Kidney capillary endothelial cell (primary cell): ENCODE results near the gene CNTNAP2.

Experiments used
- DNase-seq: peaks from one replicate; pipeline ENCODE4 v3.0.0-alpha.2; 2018; ENCODE audit warnings: low spot score

The CNTNAP2 gene

GRCh38 chr7:148348466-148348865 is 2231.9 kb downstream of the CNTNAP2 start:
- no peak for DNase-seq

- no peak for DNase-seq
These were observed 2239.7 kb downstream of the CNTNAP2 start for GRCh38 chr7:148356303-148356702.

- DNase-seq = no peak
These were observed 2245.9 kb downstream of the CNTNAP2 start for GRCh38 chr7:148362541-148362940.

DNA sequence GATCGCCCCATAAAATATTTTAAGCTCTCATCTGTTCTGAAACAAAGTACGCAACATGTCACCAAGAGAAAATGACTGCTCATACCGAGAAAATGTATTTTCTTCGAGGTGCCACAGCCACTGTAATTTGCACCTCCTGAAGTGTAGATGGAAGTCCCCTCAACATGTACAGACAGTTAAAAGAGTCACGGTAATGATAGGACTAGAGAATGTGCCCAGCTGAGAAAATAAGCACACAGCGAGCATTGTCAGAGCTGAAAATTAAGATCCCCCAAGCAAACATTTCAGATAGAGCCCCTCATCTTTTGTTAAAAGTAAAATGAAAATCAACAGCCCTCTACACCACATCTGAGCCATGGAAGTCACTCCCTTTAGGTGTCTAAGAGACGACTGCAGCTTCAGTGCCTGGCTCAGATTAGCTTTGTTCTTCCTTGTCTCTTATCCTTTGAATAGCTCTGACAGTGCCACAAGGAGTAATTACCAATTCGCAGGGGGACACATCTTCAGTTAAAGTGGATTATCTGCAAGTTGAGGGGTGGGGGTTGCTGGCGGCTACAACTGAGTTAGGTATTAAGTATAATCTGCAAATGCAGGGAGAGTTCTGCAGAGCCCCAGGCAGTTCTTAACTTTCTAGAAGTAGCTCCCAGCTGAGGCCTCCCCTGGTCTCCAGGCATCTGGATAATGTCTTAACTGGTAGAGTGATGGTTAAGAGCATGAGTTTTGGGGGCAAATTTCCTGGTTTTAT is 2251.3 kb downstream of the CNTNAP2 start:
- DNase-seq = no peak

- DNase-seq = no peak
These were observed 2252.0 kb downstream of the CNTNAP2 start for GRCh38 chr7:148368562-148368961.

- DNase-seq = no peak
These were observed 2254.8 kb downstream of the CNTNAP2 start for GRCh38 chr7:148371280-148371937.

DNA sequence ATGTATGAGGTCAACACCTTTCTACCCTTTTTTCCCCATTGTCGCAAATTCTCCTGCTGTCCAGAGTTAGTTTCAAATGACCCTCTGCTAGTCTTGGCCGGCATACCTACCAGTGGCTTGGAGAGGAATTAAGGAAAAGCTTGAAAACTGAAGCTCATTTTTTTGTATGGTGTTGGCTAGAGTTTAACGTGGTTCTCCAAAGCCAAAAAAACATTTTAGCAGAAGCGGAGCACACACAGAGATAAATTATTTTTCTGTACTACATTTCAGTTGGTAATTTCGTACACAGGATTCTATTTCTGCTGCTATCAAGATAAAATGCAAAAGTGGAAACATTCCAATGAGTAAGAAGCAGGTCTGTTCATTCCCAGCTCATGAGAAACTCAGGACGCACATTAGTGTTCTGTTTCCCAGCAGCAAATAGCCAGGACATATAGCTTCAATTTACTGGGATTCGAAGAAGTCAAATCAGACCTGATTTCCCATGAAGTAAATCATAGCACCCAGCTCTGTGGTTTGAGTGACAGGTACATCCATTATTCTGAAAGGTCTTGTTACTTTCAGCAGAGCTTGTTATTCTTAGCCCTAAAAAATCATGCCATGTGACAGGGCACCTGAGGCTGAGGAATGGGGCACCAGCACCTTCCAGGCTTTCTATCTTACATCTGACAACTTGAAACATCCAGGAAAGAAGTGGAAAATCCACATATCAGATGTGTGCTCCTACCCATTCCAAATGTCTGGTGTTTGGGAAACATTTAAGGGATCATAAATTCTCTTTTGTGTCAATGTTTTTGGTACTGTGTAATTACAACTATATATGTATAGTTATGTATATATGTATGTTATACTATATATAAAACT is 2258.0 kb downstream of the CNTNAP2 start:
- DNase-seq = no peak

- DNase-seq = no peak
These were observed 2263.1 kb downstream of the CNTNAP2 start for GRCh38 chr7:148379677-148380076.

DNA sequence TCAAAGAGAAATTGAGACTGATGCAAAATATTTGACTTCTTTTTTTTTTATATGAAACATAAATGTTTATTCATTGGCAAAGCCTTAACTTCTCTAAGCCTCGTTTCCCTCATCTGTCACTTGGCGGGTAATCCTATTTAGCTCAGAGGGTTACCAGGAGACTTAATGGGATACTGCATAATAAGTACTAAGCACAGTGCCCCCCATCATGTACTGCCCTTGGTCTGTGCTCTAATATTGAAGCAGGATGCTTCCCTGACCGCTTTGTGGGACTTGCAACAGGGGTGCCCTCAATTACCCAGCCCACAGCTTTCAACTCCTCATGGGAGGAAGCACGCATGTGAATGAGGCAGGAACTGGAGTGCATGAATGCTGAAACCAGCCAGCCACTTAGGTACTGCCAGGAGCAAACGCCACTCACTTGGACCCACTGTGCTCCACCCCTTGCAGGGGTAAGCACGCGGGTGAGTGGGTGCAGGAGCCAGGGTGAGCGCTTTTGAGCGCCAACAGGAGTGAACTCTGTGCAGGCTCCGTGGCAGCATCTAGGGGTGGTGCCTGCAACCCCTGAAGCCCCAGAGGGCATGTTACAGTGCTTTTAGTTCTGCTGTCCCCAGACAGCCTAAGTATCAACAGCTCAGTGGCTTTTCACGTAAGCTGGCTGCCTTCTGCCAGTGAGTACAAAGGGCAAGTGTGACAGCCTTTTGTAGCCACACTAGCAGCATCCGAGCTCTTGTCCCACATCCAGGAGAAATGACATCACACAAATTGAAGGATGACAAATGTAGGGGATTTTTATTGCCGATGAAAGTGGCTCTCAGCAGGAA is 2264.2 kb downstream of the CNTNAP2 start:
- DNase-seq = no peak

- no peak for DNase-seq
These were observed 2266.0 kb downstream of the CNTNAP2 start for GRCh38 chr7:148382596-148382995.

DNA sequence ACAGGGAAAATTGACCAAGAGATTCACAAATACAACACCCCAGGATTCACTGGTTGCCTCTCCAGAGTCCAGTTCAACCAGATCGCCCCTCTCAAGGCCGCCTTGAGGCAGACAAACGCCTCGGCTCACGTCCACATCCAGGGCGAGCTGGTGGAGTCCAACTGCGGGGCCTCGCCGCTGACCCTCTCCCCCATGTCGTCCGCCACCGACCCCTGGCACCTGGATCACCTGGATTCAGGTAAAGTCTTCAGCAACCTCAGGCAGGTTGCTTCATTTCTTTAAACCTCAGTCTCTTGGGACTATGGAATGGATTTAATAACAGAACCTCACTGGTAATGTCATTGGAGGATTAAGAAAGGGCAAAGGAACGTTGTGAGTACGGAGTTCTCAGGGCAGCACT is 2267.1 kb downstream of the CNTNAP2 start:
- no peak for DNase-seq

DNA sequence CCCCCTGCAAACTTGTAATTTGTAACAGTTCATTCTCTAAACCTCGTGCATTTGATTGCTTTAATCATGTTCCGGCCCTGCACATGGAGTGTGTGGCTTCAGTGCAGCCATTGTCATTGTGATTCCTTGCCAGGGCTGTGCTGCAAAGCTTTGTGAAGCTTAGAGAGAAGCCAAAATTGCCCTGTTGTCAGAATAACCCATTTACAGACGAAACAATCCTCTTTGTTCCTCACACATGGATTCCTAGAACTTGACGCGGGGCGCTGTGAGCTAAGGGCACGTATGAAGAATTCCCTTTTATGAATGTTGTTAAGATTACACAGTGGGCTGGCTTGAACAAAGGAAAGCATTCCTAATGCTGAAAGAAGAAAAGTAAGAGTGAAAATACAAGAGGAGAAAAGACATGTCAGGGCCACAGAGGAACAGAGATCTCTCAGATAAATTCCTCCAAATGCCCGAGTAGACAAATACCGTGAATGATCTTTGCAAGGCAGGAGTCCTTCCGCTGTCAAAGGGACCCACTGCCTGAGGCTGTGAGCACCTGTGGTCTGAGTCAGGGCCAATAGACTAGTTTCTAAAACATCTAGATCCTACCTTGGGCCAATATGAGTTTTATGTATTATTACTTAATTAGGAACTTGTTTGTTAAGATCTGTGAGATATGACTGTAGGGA is 2268.5 kb downstream of the CNTNAP2 start:
- DNase-seq = no peak

- no peak for DNase-seq
These were observed 2273.8 kb downstream of the CNTNAP2 start for GRCh38 chr7:148390381-148390780.

- no peak for DNase-seq
These were observed 2275.0 kb downstream of the CNTNAP2 start for GRCh38 chr7:148391591-148391990.

- DNase-seq = no peak
These were observed 2278.0 kb downstream of the CNTNAP2 start for GRCh38 chr7:148394582-148394981.

DNA sequence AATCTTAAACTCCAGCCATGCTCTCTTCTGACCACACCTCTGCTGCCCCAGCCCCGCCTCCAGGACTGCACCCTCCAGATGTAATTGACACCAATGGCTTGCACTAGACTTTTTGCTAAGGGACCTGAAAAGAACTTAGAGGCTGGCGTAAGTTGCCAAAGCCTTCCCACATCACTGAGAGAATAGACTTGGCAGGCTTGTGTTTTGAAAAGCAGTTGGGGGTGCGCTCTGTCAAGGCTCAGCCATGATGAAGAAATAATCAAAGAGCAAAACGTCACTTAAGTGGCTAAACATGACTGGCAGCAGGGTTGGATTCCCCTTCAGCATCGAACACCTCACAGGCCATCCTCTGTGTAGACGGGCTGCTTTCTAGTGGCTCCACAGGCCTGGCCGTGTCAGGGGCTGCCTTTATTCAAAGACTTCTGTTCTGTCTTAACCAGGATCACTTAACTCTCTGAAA is 2278.8 kb downstream of the CNTNAP2 start:
- no peak for DNase-seq

DNA sequence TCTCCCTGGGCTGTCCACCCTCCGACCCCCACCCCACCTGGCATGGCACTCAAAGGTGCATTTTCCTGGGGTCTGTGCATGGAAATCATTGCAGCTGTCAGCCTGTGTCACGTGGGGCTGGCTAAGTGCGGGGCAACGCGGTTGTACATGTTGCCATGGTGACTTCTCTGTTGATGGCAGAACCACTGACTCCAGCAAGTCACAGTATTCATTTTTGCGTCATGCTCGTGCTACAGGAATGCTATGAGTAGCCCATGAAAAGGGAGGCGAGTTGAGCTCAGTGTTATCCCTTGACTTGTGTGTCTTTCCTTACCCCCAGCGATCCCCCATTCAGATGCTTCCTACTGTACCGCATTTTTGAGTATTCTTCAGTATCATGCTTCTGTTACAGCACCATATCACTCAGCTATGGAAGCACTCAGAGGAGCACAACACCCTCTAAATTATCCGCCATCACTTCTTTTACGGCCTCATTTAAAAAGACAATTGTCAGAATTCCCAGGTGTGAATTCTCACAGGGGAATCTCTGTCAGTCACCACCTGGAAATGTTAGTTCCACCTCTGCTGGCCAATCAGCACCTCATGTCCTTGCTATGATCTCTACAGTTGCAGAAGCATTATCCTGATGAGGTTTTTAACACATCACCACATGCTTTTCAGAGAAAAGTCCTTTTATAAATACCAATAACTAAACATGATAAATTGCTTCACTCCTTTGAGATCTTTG is 2279.6 kb downstream of the CNTNAP2 start:
- DNase-seq = no peak

DNA sequence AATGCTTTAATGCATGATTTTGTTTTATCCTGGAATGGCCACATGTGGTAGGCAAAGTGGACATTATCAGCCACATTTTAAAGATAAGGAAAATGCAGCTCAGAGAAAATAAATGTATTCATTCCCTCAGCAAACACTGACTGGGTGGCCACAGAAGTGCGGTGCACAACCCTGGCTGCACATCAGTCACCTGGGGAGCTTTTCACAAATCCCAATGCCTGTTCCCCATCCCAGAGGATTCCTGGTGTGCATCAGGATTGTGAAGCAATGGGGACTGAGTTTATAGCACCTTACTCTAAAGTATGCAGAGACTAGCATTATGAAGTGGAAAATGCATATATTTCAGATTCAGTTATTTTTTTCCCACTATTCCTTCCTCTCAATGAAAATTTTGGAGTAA is 2280.5 kb downstream of the CNTNAP2 start:
- DNase-seq = no peak

GRCh38 chr7:148397551-148397950 is 2280.9 kb downstream of the CNTNAP2 start:
- DNase-seq = no peak

DNA sequence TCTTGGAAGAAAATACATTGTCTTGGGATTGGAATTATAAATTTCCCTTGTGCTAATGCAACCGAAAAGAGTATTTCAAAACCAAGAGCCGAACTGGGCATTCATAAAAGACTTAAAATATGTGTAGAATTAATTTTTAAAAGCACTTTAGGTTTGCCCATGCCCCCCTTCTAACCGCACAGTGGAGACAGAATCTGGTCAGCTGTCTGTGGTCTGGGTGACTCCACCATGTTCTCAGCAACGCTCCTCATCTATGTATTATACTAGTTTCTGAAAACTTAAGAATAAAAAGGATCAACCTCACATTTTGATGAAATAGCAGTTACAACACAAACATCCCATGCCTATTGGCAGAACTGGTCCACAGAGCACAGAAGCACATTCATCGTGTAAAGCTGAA is 2281.4 kb downstream of the CNTNAP2 start:
- no peak for DNase-seq
